HG02885 (cell line): ENCODE results near the gene TTC28.

Source experiments
- ATAC-seq: cut with Tn5 transposase; IDR thresholded peaks from one replicate; pipeline ENCODE4 v1.9.1; 2021; ENCODE audit warnings: mild to moderate bottlenecking; ENCODE audit not compliant: unreplicated experiment, poor library complexity

The TTC28 gene

DNA sequence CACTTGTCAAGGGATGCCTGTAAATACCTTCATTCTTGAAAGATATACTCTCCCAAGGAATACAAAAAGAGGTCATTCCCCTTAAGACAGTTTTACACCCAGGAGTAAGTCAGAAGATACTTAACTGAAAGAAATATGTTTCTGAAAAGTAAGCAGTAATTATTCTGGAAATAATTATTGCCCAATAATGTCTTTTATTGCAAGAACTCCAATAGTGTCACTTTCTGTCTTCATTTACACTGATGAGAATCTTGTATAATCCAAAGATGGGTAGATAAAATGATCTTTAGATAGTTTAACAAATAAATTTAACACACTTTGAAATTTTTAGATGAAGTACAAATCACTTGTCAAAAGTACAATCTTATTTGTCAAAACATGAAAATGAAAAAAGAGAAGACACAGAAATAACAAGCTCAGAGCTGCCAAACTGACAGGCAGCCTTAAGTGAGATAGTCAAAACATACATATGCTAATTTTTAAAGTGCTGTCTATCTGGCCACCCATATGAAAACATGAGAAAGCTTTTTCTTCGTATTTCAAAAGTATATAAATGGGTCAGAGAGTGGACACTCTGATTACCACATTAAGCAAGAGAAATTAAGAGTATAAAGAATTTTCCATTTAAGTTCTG lies 225.1 kb downstream of the TTC28 start:
- ATAC-seq = no peak

DNA sequence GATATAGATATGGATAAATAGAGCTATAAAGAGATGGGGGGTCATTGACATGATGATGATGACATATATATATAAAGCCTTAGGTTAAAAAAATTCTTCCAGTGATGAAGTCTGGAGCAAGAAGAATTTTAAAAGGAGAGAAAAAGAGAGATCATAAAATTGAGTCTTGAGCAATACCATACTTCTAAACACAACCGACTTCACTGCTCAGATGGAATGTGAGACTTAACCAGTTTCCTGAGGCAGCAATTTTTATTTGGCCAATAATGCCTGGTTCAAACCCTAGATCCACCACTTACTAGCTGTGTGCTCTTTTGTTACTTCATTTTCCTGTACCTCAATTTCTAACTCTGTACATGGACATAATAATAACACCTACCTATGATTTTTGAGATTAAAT lies 229.5 kb downstream of the TTC28 start:
- ATAC-seq = no peak

GRCh38 chr22:28449041-28449440 lies 230.6 kb downstream of the TTC28 start:
- no peak for ATAC-seq

DNA sequence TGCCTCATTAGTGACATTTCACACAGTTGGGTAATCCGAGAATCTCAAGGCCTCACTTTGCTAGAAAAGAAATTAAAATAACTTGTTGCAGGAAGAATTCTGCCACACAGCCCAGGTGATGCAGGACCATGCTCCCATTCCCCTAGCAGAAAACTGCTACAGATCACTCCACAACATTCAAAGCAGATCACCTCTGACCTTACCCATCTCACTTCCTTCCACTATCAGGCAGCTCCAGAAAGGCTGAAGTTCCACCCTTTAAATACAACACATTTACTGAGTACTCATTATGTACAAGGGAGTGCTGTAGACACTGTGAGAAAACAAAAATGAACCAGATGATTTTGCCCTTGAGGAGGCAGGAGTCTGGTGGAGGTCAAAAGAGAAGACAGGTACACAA lies 231.0 kb downstream of the TTC28 start:
- ATAC-seq = no peak

DNA sequence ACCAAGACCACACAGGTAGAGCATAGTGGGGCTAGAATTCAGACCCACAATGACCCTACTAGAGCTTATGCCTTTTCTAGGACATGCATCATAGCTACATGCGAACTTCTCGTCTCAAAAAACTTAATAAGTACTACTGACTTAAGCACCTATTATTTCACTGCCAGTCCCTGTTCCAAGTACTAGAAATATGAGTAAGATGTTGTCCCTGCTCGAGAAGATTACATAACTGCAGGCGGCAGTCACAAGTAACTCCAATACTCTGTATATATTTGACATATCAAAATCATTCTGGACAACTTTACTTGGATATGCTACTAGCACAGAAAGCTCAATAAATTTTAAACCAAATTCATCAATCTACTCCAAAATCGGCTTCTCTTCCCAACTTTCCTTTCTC lies 235.0 kb downstream of the TTC28 start:
- ATAC-seq = no peak

GRCh38 chr22:28443526-28443876 lies 236.1 kb downstream of the TTC28 start:
- ATAC-seq = no peak

DNA sequence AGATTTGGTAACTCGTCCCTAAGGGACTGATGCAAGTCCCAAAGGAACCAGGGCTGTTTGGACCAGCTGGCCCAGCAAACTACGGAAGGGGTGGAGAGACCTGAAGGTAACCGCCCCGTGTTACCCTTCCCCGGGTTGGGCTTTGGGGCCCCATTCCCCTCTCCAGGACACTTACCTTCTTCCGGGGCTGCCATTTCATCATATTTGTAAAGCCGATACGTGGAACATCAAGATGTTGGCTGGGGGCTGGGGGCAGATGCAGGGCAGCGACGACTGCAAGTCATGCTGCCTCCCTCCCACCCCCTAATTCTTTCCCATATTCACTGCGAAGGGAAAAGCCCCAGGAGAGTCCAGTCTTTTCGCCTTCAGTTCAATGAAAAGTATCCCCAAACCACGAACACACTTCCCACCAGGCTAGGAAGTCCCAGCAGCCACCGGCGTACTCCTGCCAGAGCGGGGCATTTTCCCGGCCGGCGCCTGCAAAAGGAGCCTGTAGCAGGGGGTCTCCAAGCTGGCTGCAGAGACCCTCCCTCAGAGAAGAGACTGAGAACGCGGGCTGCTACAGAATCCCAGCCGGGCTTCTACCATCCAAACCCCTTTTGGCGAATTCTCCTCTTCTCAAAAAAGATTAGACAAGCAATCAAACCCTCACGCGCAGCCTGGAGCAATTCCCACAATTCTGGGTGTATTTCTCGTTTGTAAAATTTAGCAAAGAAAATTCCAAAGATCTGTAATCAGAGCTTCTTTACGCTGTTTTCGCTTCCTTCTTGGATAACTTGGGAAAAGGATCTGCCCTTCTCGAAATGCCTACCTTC lies 236.7 kb downstream of the TTC28 start:
- no peak for ATAC-seq

- no peak for ATAC-seq
Measured at GRCh38 chr22:28442264-28442710, 237.4 kb downstream of the TTC28 start.

DNA sequence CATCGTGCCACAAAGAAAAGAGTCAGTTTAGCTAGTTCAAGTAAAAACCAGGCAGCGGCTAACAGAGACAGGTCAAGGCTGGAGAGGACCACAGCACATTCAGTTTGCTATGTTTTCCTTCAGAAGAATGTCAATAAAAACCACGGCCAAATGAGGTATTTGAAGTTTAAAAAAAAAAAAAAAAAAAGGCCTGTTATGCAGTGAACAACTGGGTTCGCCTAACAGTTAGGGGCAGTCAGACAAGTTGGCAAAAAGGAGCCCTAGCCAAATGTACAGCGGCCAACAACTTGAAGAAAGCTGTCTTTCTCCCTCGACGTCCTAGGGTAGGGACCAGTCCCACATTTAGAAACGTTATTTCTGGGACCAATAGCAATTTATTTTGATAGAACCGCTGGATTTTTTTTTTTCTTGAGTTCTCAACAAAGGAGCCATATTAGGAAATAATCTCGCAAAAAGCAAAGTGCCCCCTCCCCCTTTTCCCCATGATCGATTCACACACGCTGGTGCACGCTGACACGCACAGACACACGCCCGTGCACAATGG lies 237.8 kb downstream of the TTC28 start:
- ATAC-seq = no peak

- no peak for ATAC-seq
Measured at GRCh38 chr22:28440592-28441390, 238.8 kb downstream of the TTC28 start.

GRCh38 chr22:28438183-28438768 lies 241.4 kb downstream of the TTC28 start:
- ATAC-seq = no peak

GRCh38 chr22:28435982-28436381 lies 243.7 kb downstream of the TTC28 start:
- no peak for ATAC-seq

DNA sequence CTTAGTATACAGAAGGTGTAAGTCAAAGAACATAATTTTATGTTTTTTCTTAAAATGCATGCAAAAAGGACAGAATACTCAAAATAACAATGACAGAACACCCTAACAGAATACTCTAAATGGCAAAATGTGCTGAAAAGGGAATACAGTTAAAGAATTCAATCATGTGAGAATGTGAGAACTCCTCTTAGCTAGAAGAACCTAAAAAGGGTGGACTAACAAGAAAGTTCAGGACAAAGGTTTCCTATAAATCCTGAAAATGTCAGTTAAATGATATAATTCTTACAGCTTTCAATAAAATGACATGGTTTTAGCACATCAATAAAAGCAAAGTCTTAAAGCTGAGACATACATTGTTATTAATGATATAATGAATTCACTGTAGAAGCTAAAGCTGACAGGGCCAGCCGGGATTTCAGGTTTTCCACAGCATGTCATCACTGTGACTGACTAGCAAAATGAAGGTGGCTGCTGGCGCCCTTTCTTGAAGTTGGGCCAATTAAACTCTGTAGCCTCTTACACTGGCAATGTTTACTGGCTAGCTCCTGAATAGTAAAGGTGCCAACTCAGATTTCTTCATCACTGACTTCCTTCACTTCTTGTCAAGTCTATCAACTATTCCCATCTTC lies 244.4 kb downstream of the TTC28 start:
- no peak for ATAC-seq

- ATAC-seq = no peak
Measured at GRCh38 chr22:28430466-28431025, 249.1 kb downstream of the TTC28 start.

DNA sequence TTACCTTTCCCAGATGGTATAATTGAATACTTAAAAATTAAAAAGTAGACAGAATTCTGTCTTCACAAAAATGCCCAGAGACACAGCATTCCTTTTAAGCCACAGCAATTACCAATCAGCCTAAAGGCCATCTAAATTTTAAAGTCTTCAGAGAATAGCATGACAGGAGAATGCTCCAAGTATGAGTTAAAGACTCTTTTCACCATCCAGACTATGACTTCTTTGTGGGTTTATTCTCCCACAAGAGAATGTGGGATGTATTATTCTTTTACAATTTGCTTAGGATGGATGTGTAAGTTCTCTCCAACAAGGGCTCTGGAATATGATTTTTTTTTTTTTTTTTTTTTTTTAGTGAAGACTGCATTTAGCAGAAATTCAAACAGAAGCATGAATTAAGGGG lies 249.9 kb downstream of the TTC28 start:
- no peak for ATAC-seq

GRCh38 chr22:28428271-28428670 lies 251.4 kb downstream of the TTC28 start:
- ATAC-seq = no peak

DNA sequence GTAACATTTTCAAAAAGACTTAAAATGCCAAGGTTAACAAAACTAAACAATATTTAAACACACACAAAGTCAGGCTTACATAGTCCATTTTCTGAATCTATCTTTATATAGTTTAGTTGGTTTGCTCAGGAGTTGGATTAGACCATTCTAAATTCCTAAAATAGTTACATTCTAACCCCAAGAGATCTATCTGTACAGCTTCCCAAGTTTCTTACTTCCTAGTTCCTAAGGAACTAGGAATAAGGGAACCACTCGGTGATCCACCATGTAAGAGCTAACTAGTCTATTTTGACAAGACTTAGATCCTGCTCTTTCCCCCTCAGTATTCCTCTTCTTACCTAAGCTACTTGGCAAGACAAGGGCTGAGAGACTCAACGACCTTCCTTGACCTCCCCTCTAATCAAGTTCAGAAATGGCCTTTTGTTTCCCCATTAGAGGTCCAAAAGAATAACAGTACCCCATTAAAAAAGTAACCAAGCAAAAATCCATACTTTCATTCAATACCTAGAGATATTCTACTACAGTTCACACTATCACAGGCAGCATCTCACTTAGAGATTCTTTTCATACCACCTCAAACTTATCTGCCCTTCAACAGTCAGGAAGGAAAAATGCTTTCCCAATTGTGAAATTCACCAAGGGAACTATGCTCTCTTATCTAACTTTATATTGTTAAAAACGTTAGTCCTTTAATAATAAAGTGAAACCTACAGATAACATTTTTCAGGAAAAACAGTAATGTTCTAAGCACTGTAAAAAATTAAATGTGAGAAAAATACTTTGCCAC lies 253.1 kb downstream of the TTC28 start:
- no peak for ATAC-seq

- no peak for ATAC-seq
Measured at GRCh38 chr22:28425211-28425610, 254.4 kb downstream of the TTC28 start.
